DMS79 treated with DMSO at 0.1 percent for 48 hours (cell line): ENCODE data around the gene EVL.
"Not testable (repeated sequence)": the region's sequence is repeated elsewhere in the genome, so short reads cannot be mapped to it uniquely, and the experiment has no call there.

ENCODE experiments used
- DNase-seq: peaks from one replicate; lab custom pipeline; 2025; lab: John Stamatoyannopoulos, UW

The EVL gene

GRCh38 chr14:100065111-100065871 is at the start of gene EVL:
Gene EVL, plus strand, starts transcription at chr14:100065422. Its CDS starts 79 bp downstream, at chr14:100065501.
- no peak for DNase-seq

- DNase-seq = no peak
Measured at GRCh38 chr14:100017553-100017952, 47.7 kb upstream of the EVL start.

- DNase-seq = no peak
Measured at GRCh38 chr14:100018054-100018453, 47.2 kb upstream of the EVL start.

- no peak for DNase-seq
Measured at GRCh38 chr14:100018482-100018881, 46.7 kb upstream of the EVL start.

GRCh38 chr14:100019156-100019744 is 46.0 kb upstream of the EVL start:
- no peak for DNase-seq

- DNase-seq = no peak
Measured at GRCh38 chr14:100020629-100021028, 44.6 kb upstream of the EVL start.

GRCh38 chr14:100022772-100023451 is 42.3 kb upstream of the EVL start:
- DNase-seq = peak; percentile 33

GRCh38 chr14:100025111-100025510 is 40.1 kb upstream of the EVL start:
- no peak for DNase-seq

- no peak for DNase-seq
Measured at GRCh38 chr14:100027771-100028490, 37.3 kb upstream of the EVL start.

GRCh38 chr14:100028990-100029677 is 36.1 kb upstream of the EVL start:
- DNase-seq = no peak

- not testable (repeated sequence) for DNase-seq
Measured at GRCh38 chr14:100030006-100030405, 35.2 kb upstream of the EVL start.

GRCh38 chr14:100030452-100031153 is 34.6 kb upstream of the EVL start:
- DNase-seq = no peak

- DNase-seq = peak; percentile 88
Measured at GRCh38 chr14:100031506-100032281, 33.5 kb upstream of the EVL start.

GRCh38 chr14:100032738-100033137 is 32.5 kb upstream of the EVL start:
- DNase-seq = peak; percentile 11

- no peak for DNase-seq
Measured at GRCh38 chr14:100033347-100034075, 31.7 kb upstream of the EVL start.

GRCh38 chr14:100034468-100034867 is 30.8 kb upstream of the EVL start:
- no peak for DNase-seq

- no peak for DNase-seq
Measured at GRCh38 chr14:100034961-100035500, 30.2 kb upstream of the EVL start.

- no peak for DNase-seq
Measured at GRCh38 chr14:100035700-100036099, 29.5 kb upstream of the EVL start.

- DNase-seq = peak; percentile 25
Measured at GRCh38 chr14:100037353-100037752, 27.9 kb upstream of the EVL start.
